Occipital lobe (tissue), 2 donors: ENCODE measurements around the gene ASB8. TPM values are rescaled to one million over a fixed set of nuclear protein-coding genes. Genes with fewer than 3 reads are reported as not detected.
"Not testable (repeated sequence)": the region's sequence is repeated elsewhere in the genome, so short reads cannot be mapped to it uniquely, and the experiment has no call there.

Experiments
- DNase-seq: peaks from one replicate; lab custom pipeline; 2025; lab: John Stamatoyannopoulos, UW
- total RNA-seq: library from RNA; depleted of rRNA; stranded (reverse); fragments of >200 nt; gene quantifications from one replicate; pipeline ENCODE4 v1.2.3, GENCODE V29; 2014

ASB8 gene
- total RNA-seq, 1 donor from 2014 or later, result 38.8 TPM

DNA sequence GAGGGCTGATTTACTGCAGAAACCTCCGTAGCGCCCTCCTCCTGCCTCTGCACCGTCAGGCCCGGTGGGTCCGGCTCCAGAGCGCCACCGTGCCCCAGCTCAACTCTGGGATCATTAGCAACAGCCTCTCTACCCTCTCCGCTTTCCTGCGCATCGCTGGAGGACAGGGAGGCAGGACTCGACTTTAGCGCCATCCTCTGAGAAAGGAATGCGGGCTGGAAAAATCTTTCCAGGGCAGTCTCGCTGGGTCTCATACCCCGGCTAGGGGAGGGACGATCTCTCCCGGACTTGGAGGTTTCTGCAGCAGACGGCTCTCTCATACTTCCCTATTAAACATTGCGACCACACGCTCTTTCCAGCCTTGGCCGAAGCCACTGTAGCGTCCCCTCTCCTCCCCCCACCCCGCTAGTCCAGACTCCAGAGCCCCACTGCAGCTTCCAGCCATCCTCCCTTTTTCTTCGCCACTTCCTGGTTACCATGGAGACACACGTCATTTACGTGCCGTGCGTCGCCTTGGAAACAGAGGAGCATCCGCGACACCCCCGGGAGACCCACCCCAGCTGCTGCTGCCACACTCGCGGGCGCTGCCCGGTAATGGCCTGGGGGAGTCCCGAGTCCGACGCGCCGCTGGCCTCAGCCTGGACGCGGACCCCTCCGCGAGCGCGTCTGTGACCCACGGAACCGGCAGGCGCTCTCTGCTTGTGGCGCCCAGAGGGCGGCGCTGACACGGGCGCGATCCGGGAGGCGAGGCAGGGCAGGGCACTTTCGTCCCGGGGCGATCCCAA is 26.0 kb upstream of the ASB8 start, which contains the start of gene CCDC184:
Gene CCDC184, plus strand, starts transcription at position 554 of the 785 bp plus-strand sequence. CDS start 479 bp downstream, outside the sequence.
- DNase-seq, result peak; percentile 77

DNA sequence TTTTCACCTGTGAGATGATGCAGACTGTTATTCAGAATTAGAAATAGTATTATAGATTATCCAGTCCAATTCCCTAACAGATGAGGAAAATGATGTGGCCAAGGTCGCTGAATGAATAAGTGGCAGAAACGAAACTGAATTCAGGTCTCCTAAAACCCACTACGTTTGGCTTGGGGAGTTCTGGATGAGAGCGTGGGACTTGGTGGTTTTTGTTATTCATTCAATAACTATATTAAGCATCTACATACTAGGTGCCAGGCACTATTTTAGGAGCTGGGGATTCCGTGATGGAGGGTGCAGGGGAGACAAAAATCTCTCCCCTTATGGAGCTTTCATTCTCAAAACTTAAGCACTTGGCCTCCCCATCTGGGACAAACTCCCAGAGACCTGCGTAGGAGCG is 25.3 kb upstream of the ASB8 start:
- DNase-seq, result no peak

DNA sequence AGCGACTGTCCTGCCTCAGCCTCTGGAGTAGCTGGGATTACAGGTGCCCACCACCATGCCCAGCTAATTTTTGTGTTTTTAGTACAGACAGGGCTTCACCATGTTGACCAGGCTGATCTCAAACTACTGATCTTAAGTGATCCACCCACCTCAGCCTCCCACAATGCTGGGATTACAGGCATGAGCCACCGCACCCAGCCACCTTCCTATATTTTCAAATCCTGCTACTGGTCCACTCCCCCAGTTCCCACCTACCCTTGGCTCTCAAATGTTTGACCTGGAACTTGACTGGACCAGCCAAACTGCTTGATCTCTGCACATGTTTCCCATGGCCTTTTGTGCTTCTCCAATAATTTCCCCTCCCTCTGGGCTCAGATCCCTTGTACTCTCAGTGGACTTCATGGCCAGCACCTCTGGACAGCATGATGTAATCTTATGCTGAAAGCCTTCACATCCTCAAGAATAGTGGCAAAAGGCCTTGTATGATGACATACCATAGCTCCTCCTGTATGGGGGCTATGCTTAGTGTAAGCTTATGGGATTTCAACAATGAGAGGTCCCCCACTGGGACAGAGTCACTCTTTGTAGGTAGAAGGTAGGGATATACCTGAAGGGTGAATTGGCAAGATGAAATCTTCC is 23.7 kb upstream of the ASB8 start:
- DNase-seq, result no peak

DNA sequence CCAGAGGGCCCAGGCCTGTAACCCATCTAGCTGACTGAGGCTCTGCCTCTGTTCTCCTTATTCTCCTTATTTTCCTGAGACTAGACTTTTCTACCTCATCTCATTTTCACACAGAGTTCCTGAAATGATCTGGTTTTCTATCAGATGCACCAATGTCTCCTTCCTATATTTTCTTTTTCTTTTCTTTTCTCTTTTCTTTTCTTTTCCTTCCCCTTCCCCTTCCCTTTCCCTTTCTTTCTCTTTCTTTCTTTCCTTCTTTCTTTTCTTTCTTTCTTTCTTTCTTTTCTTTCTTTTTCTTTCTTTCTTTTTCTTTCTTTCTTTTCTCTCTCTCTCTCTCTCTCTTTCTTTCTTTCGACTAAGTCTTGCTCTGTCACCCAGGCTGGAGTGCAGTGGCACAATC is 23.1 kb upstream of the ASB8 start:
- DNase-seq, result no peak

DNA sequence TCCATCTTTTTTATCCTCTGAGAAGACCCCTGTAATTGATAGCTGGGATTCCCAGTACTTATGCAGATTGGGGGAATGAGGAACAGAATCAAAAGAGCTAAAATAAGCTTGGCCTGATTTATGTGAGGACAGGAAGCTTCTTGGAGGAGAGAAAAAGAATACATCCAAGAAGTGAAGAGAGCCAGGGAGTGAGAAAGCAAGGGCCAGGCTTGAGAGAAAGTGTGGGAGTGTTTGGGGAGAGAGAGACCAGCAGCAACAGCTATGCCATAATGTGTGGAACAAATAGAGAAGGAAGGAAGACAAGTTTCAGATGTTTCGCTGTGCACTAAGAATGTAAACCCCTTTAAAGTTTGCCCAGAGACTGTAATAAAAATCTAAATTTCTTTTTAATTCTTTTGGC is 22.2 kb upstream of the ASB8 start:
- no peak for DNase-seq

DNA sequence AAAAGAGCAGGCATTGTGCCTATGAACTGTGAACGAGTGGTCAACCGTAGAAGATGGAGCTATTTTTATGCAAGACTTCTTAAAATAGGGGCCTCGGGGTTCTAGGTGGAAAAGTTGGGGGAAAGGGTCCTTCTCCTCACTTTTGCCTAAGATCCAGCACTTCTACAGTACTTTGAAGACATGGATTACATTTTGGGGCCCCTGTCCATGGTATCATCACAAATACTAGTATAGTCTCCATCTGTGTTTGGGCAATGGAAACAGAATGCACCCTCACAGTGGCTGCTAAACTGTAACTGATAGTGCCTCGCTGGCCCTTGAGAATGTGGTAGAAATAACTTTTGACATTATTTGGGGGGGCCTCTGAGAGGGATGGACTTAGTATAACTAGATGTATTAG is 20.7 kb upstream of the ASB8 start:
- DNase-seq, result no peak

DNA sequence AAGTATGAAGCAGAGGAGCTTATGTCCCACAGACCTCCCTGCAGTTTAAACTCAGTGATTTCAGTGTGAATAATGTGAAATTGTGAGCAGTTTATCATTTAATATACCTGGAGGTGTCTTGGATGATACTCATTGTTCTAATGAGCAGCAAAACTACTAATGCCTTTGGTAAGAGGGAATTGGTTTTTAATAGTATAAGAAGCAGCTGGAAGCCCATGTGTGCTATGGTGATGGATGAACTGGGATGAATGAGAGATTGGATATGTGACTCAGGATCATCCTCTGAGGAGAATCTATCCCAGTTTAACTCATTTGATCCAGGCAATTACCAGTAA is 19.1 kb upstream of the ASB8 start:
- no peak for DNase-seq

DNA sequence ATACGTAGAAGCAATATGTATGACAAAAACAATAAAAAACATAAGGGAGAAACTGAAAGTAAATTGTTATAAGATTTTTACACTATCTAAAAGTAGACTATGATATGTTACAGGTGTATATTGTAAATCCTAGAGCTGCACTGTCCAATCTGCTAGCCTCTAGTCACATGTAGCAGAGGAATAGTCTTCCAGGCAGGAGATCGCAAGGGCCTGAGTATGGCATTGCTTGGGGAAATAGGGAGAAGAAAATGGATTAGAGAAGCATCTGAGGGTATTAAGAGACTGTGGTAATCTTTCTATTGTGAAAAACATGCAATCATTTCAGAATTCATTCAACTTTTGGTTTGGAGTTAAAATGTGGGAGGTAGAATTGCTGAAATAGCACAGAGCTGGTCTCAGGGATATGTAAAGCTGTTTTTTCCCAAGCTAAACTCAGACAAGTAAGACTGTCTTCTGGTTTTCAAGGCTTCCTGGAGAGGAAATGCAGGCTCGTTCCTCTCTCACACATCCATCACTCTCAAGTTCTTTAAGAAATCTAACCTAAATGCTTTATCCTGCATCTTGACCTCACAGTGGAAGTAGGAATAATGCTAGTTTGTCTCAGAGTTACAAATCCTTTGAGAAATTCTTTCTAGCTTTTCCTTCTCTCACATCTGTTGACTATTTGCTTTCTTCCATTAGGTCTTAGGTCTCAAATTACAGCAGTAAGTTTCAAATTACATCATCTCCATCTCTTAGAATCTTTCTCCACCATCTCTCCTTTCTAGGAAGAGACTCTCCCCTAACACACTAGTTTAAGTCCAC is 18.5 kb upstream of the ASB8 start:
- DNase-seq, result no peak

DNA sequence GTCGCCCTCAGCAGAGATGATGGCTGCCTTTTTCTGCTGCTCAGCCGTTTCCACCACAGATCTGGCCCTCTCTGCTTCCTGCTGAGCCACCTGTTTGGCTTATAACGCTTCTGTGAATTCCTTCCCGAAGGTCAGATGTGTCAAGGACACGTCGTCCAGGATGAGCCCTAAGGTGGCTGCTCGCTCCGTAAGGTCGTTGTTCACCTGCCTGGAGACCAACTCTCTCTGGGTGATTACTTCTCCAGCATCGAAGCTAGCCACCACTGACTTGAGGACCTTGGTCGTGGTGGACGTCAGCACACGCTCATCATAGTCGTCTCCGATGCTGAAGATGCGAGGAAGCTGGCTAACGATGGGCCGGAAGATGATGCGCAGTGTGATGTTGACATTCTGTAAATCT is 11.7 kb upstream of the ASB8 start:
- no peak for DNase-seq

DNA sequence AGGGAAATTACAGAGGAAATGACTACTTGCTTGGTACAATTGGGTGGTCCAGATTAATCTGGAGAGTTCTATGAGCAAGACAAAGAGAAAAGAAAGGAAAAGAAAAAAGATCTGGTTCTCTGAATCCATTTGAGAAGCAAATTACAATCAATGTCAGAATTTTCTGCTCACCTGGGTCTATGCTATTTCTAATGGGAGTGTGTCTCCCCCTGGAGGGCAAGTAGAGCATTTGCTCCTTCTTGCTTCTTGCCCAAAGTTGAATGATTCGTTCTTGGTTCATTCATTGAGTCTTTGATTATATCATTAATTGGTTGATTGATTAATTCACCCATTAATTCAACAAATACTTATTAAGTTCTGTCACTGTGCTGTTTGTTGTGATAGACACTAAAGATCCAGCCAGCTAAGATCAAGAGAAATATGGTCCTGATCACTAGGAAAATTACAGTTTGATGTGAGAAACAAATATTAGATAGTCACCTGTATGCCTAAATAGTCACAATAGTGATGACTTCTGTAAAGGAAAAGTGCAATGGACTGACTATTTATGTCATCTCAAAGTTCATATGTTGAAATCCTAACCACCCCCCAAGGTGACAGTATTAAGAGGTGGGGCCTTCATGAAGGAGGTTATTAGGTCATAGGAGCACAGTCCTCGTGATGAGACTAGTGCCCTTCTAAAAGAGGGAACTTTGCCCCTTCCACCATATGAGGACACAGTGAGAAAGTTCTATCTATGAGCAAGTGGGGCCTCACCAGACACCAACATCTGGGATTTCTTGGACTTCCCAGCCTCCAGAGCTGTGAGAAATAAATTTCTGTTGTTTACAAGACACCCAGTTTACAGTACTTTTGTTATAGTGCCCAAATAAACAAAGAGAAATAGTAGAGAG is 8.0 kb upstream of the ASB8 start:
- DNase-seq, result no peak

DNA sequence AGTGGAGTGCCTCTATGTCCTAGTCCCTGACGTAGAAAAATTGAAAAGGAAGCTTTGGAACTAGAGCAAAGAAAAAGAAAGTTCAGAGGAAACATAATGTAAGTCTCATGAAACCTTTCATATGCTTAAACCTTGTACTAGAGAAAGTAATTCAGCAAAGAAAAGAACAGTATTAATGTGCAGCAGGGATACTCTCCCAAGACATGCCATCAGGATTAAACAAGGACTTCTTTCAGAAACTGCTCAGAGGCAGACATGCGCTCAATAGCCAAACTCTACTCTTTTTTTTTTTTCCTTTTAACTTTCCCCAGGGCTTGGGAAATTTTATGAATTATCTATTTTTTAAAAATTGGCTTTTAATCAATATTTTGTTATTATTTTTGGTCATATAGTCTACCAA is 7.1 kb upstream of the ASB8 start:
- no peak for DNase-seq

DNA sequence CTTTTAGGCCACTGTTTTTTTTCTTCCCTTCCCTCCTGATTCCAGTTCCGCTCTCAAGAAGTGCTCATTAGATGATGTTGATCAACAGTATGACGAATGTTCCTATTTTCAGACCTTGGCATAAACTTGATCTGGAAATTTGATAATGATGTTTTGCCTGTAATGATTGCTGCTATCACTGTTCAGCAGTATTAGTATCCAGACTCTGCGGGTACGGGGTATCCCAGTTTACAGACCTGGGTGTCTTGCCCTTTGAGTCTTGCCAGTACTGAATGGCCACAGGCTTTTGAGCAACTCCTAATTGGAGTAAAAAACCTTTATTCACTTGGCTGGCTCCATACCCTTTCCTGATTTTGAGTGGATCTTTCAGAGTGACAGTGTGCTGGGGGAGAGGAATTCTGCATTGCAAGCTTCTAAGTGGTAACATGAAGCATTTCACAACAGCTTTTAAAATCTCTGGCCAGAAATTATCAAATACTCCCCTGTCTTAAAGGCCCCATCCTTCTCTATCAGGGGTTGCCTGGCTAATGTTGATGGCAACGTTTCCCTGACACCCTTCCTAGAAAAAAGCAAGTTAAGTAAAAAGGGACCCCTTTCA is 5.9 kb upstream of the ASB8 start:
- DNase-seq, result no peak

DNA sequence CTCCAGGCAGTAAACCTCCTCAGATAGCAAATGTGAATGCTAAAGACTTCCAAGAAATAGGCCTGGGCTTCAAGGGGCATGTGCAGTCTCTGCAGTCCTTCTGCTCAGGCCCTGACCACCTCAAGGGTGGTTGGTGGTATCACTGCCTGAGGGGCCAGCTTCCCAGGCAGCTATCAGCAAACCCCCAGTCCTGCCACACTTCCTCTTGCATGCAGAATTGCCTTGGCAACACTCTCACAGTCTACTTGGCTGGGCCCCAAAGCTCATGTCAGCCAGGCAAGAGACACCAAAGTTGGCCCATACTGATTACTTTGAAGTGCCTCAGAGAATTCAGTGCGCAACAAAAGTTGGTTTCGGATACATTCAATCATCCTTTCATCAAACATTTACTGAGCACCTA is 3.5 kb upstream of the ASB8 start:
- no peak for DNase-seq

DNA sequence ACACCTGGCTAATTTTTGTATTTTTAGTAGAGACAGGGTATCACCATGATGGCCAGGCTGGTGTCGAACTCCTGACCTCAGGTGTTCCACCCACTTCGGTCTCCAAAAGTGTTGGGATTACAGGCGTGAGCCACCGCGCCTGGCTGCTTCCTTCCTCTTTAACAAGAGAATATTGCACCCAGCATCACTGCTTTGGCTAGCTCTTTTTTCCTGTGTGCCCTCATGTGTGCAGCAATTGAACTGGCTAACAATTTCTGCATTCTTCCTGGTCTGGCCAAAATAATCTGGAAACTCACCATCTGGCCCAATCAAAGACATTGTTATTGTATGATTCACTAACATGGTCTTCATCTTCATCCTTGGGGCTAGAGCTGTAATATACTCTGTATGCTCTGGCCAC is 2.7 kb upstream of the ASB8 start:
- no peak for DNase-seq

DNA sequence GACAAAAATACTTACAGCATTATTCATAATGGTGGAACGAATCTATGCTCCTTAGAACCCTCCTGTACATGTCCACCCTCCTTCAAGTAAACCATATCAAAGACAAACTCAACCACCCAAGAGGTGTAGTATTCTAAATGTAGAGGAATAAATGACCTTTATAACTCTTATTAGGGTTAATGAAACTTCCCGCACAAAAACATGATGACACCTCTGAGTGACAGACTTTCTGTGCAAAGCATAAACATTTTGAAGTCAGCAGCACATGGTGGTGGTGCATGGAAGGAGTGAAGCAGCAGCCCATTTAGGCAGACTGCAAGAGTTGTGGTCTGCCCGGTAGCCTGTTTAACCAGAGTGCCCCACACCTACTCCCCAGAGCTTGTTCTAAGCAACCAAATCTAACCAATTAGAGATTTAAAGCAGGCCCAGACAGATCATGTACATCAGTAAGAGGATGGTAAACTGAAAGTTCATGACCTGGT is 615 bp upstream of the ASB8 start:
- DNase-seq, result no peak

DNA sequence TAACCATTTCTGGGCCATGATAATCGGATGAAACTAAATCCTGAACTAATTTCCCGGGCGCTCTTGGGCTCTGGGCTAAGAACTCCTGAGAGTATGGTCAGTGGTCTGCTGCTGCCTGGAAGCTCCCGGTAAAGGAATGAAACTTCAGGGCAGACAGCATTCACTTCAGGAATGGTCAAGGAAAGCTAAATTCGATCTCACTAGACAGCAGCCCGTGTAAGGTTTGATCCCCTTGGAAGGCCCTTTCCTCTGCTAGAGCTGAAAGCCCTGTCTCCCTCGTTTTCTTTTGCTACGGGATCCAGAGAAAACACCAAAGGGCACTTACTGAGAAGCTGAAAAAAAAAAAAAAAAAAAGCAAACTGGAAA is 680 bp downstream of the ASB8 start:
- no peak for DNase-seq

DNA sequence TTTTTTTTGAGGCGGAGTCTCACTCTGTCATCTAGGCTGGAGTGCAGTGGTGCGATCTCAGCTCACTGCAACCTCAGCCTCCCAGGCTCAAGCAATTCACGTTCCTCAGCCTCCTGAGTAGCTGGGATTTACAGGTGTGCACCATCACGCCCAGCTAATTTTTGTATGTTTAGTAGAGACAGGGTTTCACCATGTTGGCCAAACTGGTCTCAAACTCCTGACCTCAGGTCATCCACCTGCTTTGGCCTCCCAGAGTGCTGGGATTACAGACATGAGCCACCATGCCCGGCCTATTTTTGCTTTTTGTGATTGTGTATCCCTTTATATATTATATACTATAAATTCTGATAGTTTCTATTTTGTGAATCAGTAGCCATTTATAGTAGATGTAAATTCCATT is 1.5 kb downstream of the ASB8 start:
- not testable (repeated sequence) for DNase-seq

DNA sequence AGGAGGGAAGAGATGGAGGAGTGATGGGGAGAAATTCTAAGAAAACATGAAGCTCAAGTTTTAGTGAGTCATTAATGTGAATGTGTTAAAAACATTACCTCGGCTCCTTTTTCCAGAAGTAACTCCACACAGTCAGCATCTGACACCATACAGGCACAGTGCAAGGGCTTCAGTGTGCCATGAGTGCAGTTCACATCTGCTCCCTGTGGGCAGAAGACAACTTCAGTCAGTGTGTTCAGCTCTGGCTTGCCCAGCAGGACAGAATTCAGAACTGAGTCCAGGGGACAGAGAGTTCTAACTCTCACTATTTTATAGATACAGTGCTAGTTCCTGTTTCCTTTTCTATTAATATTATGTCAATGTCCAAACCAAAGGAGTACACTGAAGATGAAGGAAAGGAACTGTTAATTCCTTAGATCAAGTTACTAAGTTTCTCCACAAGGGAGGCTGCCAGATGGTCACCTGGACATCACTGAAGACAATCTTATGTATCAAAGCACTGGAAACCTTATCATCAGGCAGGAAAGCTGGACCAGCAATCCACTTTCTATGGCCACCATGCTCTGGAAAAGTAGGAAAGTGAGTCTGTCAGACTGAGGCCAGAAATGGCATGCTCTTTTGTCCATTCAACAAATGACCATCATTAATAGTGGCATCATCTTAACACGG is 6.1 kb downstream of the ASB8 start:
- no peak for DNase-seq

DNA sequence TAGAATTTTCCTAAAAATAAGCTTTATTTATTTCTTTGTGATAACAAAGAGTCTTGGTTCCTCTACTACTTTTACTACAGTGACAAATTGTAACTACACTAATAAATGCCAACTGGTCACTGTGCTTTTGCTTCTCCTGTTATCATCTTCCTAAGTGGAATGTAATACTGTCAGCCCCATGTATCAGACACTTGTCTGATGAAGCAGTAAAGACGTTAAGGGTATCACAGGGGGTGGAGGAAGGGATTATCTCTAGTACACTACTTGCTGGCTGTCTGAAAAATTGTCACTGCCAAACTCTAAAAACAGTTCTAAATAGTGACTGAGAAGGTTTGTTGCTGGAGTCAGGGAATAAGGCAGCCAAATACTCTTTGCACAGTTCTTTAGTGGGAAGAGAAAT is 11.3 kb downstream of the ASB8 start:
- DNase-seq, result no peak

DNA sequence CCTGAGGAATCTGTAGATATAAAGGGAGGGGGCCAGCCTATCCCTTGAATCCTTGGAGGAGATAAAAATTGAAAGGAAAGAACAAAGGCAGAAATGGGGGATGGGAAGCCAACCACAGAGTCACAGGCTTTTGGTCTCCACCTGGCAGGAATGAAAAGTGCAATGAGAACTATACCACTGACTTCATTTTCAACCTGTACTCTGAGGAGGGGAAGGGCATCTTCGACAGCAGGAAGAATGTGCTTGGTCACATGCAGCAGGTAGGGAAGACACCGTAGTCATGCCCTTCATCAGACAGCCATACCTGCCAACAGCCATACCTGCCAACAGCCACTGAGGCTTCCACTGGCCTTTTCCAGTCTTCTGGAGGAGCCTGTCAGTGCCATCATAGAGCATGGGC is 13.4 kb downstream of the ASB8 start:
- DNase-seq, result no peak
